Pancreas (tissue), 10 donors: ENCODE results near the gene FBN2. TPM values are rescaled to one million over a fixed set of nuclear protein-coding genes. Genes with fewer than 3 reads are reported as not detected.

Source experiments
- ATAC-seq, 4 donors: fragments of 200-7000 bp; cut with Tn5 transposase; one replicate each; pipeline versions ENCODE4 v1.8.0 to v1.9.1; 2020; ENCODE audit warnings: mild to moderate bottlenecking in 4 of 4, moderate library complexity in 4 of 4
- DNase-seq, 6 donors: peaks; one replicate each; pipeline ENCODE4 v3.0.0-alpha.2; 2020
- FAIRE-seq: peaks from 2 replicates; lab custom pipeline; 2012; peaks lifted over from hg19 to GRCh38; lab: Jason Lieb, UNC
- H3K27ac ChIP-seq, 4 donors: fragments of 200-600 bp; sonication (generic); 1 replicate in 3 of 4; 2 replicates in 1 of 4; pipeline versions ENCODE4 v1.5.0 to v1.8.0; 2020
- H3K27me3 ChIP-seq, 4 donors: fragments of 200-600 bp; one replicate each; pipeline ENCODE4 v1.8.0; 2021
- H3K36me3 ChIP-seq, 3 donors: fragments of 200-600 bp; sonication (generic) in 1 of 3; one replicate each; pipeline versions ENCODE4 v1.5.0 to v1.8.0; 2020 to 2021
- H3K4me1 ChIP-seq, 3 donors: fragments of 200-600 bp; one replicate each; pipeline ENCODE4 v1.8.0; 2021
- H3K4me3 ChIP-seq, 4 donors: fragments of 200-600 bp; sonication (generic) in 2 of 4; one replicate each; pipeline versions ENCODE4 v1.5.0 to v1.8.0; 2020 to 2021
- H3K9me3 ChIP-seq, 4 donors: fragments of 200-600 bp; one replicate each; pipeline ENCODE4 v1.8.0; 2021
- WGBS, 2 donors: extraction: QIAGEN DNeasy Blood & Tissue Kit; methylation state at CpG; one replicate each; pipeline ENCODE4 v1.1.7; 2013; 5-methylcytosine and 5-hydroxymethylcytosine counted together
- intact Hi-C, 3 donors: fragments of 100-400 bp; cut with DNase I; formaldehyde crosslinking; loops; one replicate each; pipeline versions ENCODE4 v1.11.1 to v1.14.2; 2022
- polyA plus RNA-seq, 2 donors: library from polyadenylated mRNA; stranded (reverse); fragments of 200-250 nt; gene quantifications; one replicate each; pipeline ENCODE4 v1.2.3, GENCODE V29; 2013
- total RNA-seq, 6 donors: library from RNA; stranded (reverse); fragmentation: NEBNext Ultra II Directional in 4 of 6; extraction: Animal tissue kit (Norgen Biotek cat#: 25700) in 4 of 6; gene quantifications; one replicate each; pipeline versions ENCODE4 v1.2.1 to v1.2.4, GENCODE V29; 2021 to 2023
- TF ChIP-seq, protein P1 (sequence below), 4 donors: fragments of 200-600 bp; sonication (generic) in 3 of 4; IDR thresholded peaks; one replicate each; pipeline versions ENCODE4 v1.5.0 to v1.8.0; 2021; ENCODE audit warnings: antibody characterized with exemption in 4 of 4
- donor health status: healthy with polysubstance abuse.
- donor health status: DM: no; HTN: no; CAD: no; lungs with moderate emphysema.
- donor health status: DM: no; HTN: no; CAD: no.
- donor health status: control.
- donor health status: control.
- donor health status: Bipolar disorder and iron deficiency.
- donor health status: DM: yes; HTN: yes; CAD: no.
- donor health status: DM: no; HTN: no; CAD: no.
- donor health status: DM: no; HTN: no; CAD: no.
- donor health status: DM: yes; HTN: yes; CAD: no.

FBN2 gene
- total and polyA plus RNA-seq, 8 donors: 0.04 to 0.78 (median 0.18) TPM; not detected in 3

- intact Hi-C loops: no loop called here
- ATAC-seq: no peak
- FAIRE-seq: no peak
Observed at GRCh38 chr5:128480158-128480557, 57.9 kb downstream of the FBN2 start.

GRCh38 chr5:128478386-128479368 is 59.4 kb downstream of the FBN2 start:
- Histone ChIP-seq H3K9me3 (no peaks in the 10 kb centered on the region), H3K27me3 (no peaks in the 10 kb centered on the region), H3K4me3 (no peak overlapping the region), H3K4me1 (no peaks in the 10 kb centered on the region), H3K36me3 (no peaks in the 10 kb centered on the region), H3K27ac (no peak overlapping the region)
- no peak for DNase-seq
- no peak for ATAC-seq
- intact Hi-C loops: no loop called here
- FAIRE-seq: no peak
- 65 to 72% methylated on average over 6 of the region's 6 CpGs for WGBS, 2 donors
- TF ChIP-seq, protein P1, sequence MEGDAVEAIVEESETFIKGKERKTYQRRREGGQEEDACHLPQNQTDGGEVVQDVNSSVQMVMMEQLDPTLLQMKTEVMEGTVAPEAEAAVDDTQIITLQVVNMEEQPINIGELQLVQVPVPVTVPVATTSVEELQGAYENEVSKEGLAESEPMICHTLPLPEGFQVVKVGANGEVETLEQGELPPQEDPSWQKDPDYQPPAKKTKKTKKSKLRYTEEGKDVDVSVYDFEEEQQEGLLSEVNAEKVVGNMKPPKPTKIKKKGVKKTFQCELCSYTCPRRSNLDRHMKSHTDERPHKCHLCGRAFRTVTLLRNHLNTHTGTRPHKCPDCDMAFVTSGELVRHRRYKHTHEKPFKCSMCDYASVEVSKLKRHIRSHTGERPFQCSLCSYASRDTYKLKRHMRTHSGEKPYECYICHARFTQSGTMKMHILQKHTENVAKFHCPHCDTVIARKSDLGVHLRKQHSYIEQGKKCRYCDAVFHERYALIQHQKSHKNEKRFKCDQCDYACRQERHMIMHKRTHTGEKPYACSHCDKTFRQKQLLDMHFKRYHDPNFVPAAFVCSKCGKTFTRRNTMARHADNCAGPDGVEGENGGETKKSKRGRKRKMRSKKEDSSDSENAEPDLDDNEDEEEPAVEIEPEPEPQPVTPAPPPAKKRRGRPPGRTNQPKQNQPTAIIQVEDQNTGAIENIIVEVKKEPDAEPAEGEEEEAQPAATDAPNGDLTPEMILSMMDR (IDR thresholded peaks at IDR 0.05): no peak

More at GRCh38 chr5:128480158-128480557, 57.9 kb downstream of the FBN2 start:
- Histone ChIP-seq H3K9me3 (no peaks in the 10 kb centered on the region), H3K27ac (no peak overlapping the region), H3K4me3 (no peak overlapping the region), H3K27me3 (no peaks in the 10 kb centered on the region), H3K36me3 (no peaks in the 10 kb centered on the region), H3K4me1 (no peaks in the 10 kb centered on the region)
- no peak for DNase-seq
- WGBS, 2 donors: 70 to 78% methylated on average over 1 of the region's 1 CpG
- TF ChIP-seq, protein P1 (IDR thresholded peaks at IDR 0.05): no peak

DNA sequence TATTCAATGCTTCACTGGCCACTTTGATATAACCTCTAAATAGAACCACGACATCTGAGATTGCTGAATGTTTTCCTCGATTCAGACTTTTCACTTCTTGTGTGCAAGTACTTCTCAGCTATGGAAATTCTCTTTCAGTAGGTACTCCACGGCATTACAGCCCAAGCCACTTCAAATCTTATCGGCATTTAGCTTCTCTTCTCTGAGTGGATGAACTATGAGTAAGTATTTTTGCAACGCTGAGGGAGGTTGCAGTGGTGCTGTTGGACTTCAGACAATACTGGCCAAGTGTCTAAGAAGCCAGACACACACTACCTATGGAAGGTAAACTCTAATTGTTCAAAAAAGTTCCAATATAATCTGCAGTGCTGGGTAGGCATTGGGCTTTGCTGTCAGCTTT is 60.1 kb downstream of the FBN2 start:
- Histone ChIP-seq H3K9me3 (no peaks in the 10 kb centered on the region), H3K27ac (no peak overlapping the region), H3K4me1 (no peaks in the 10 kb centered on the region), H3K27me3 (no peaks in the 10 kb centered on the region), H3K36me3 (no peaks in the 10 kb centered on the region), H3K4me3 (no peak overlapping the region)
- FAIRE-seq: no peak
- intact Hi-C loops: no loop called here
- no peak for DNase-seq
- ATAC-seq: no peak
- 72 to 79% methylated on average over 5 of the region's 5 CpGs for WGBS, 2 donors
- TF ChIP-seq, protein P1 (IDR thresholded peaks at IDR 0.05): no peak

DNA sequence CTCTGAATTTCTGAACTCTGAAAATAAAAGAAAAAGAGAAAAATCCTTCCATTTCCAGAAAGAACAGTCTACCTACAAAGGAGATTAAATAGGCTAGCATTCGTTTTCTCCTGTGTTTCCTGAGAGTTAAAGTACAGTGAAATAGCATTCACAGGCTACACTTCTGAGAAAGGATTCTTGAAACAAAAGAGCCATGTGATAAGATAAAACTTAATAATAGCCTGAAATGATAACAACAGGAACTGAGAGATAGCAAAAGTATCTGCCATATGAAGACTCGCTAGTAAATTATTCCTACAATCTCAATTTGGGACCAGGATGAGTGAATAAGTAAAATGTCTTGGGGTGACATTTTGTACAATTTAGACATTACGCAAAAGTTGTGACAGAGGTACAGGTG is 62.4 kb downstream of the FBN2 start:
- TF ChIP-seq, protein P1 (IDR thresholded peaks at IDR 0.05): no peak
- no peak overlapping the region for H3K4me3 ChIP-seq

GRCh38 chr5:128472919-128473318 is 65.1 kb downstream of the FBN2 start:
- H3K27ac ChIP-seq: no peak overlapping the region
- no peaks in the 10 kb centered on the region for H3K4me1 ChIP-seq
- ATAC-seq (no peak), DNase-seq (no peak), FAIRE-seq (no peak)
- H3K4me3 ChIP-seq: no peak overlapping the region
- intact Hi-C loops: no loop called here
- no peaks in the 10 kb centered on the region for H3K36me3 ChIP-seq
- WGBS, 2 donors: 80 to 92% methylated on average over 4 of the region's 4 CpGs
- H3K27me3 ChIP-seq: no peaks in the 10 kb centered on the region
- TF ChIP-seq, protein P1 (IDR thresholded peaks at IDR 0.05): no peak
- H3K9me3 ChIP-seq: no peaks in the 10 kb centered on the region

More for the DNA sequence above, 62.4 kb downstream of the FBN2 start:
- no peak for ATAC-seq
- Histone ChIP-seq H3K36me3 (no peaks in the 10 kb centered on the region), H3K4me1 (no peaks in the 10 kb centered on the region), H3K9me3 (no peaks in the 10 kb centered on the region), H3K27ac (no peak overlapping the region), H3K27me3 (no peaks in the 10 kb centered on the region)
- DNase-seq: no peak
- no peak for FAIRE-seq
- WGBS, 2 donors: 48 to 58% methylated on average over 3 of the region's 3 CpGs
- intact Hi-C loops: no loop called here
